Kidney (tissue), 14 donors: ENCODE measurements around the gene CLDN9. TPM values are rescaled to one million over a fixed set of nuclear protein-coding genes. Genes with fewer than 3 reads are reported as not detected.
A peak's percentile ranks its signal among the peaks of the same experiment; 100 is the strongest.

ENCODE experiments used
- DNase-seq, 5 donors: peaks; one replicate each; pipeline ENCODE4 v3.0.0-alpha.2; 2013 to 2020
- FAIRE-seq: peaks from 2 replicates; lab custom pipeline; 2012; peaks lifted over from hg19 to GRCh38; lab: Jason Lieb, UNC
- H3K27ac ChIP-seq, 2 donors: one replicate each; pipeline ENCODE4 v1.7.0; 2013; ENCODE audit warnings: low read depth in 2 of 2, low read length in 2 of 2, inconsistent platforms in 1 of 2
- H3K27me3 ChIP-seq: one replicate; pipeline ENCODE4 v1.7.1; 2013; ENCODE audit warnings: low read length, inconsistent platforms; ENCODE audit not compliant: control insufficient read depth, insufficient read depth
- H3K36me3 ChIP-seq, 3 donors: one replicate each; pipeline versions ENCODE4 v1.7.0 to v1.7.1; 2013; ENCODE audit warnings: low read length in 3 of 3, control low read depth in 1 of 3, inconsistent platforms in 1 of 3; ENCODE audit not compliant: insufficient read depth in 3 of 3, control insufficient read depth in 2 of 3
- H3K4me1 ChIP-seq, 3 donors: one replicate each; pipeline versions ENCODE4 v1.7.0 to v1.7.1; 2013; ENCODE audit warnings: low read length in 3 of 3, inconsistent platforms in 1 of 3, low read depth in 1 of 3; ENCODE audit not compliant: control insufficient read depth in 2 of 3, insufficient read depth in 2 of 3
- H3K4me3 ChIP-seq, 3 donors: one replicate each; pipeline versions ENCODE4 v1.7.0 to v1.8.1; 2013; ENCODE audit warnings: low read length in 3 of 3, control low read depth in 1 of 3, inconsistent platforms in 1 of 3
- H3K9ac ChIP-seq, 3 donors: one replicate each; pipeline versions ENCODE4 v1.7.0 to v1.7.1; 2013; ENCODE audit warnings: low read length in 3 of 3, control low read depth in 1 of 3, inconsistent platforms in 1 of 3
- H3K9me3 ChIP-seq, 3 donors: one replicate each; pipeline versions ENCODE4 v1.7.0 to v1.7.1; 2013; ENCODE audit warnings: low read length in 3 of 3, control low read depth in 1 of 3, inconsistent platforms in 1 of 3; ENCODE audit not compliant: control insufficient read depth in 2 of 3, insufficient read depth in 1 of 3
- intact Hi-C: fragments of 100-400 bp; cut with DNase I; formaldehyde crosslinking; loops from one replicate; pipeline ENCODE4 v1.11.1; 2022
- polyA plus RNA-seq: library from polyadenylated mRNA; stranded (reverse); fragments of 350-450 nt; fragmentation: Illumina TruSeq; extraction: RNeasy Lipid Tissue Mini Kit (QIAGEN cat#74804); gene quantifications from one replicate; pipeline ENCODE4 v1.2.3, GENCODE V29; 2014; ENCODE audit warnings: low read depth, low replicate concordance; ENCODE audit not compliant: insufficient read depth
- total RNA-seq: library from RNA; stranded (reverse); fragmentation: NEBNext Ultra II Directional; extraction: Animal tissue kit (Norgen Biotek cat#: 25700); gene quantifications from one replicate; pipeline ENCODE4 v1.2.1, GENCODE V29; 2021
- TF ChIP-seq, protein P1 (sequence below): IDR thresholded peaks from 3 replicates; pipeline ENCODE4 v1.5.1; 2012; ENCODE audit warnings: mild to moderate bottlenecking, moderate library complexity, borderline replicate concordance; ENCODE audit not compliant: insufficient read depth; ENCODE audit errors: extremely low read depth
- donor health status: control.
- donor health status: control.
- donor health status: control.
- donor health status: control.
- donor health status: control.
- donor health status: DM: yes; HTN: yes; CAD: no.
- donor health status: Normal renal cell carcinoma (clear cell type).

CLDN9 gene
- total and polyA plus RNA-seq, 2 donors from 2014 or later: 0.60 TPM; not detected in 1

DNA sequence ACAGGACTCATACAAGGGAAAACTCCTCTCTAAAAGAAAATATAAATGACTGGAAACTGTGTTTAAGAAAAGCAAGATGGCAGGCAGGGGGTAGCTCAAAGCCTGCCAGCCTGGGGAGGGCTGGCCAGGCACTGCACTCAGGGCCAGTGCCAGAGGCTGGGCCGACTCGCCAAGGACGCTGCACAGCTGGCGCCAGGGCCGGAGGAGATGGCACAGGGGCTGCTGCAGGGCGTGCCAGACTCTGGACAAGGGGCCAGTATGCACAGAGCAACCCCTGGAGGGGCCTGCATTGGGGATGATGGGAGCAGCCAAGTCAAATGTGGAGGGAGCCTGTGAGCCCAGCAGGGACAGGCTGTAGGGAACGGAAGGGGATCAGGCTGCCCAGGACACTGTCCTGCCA, 36.5 kb upstream of the CLDN9 start:
- H3K9ac ChIP-seq: no peak overlapping the region
- no peak for FAIRE-seq
- intact Hi-C loops: no loop called here
- TF ChIP-seq, protein P1, sequence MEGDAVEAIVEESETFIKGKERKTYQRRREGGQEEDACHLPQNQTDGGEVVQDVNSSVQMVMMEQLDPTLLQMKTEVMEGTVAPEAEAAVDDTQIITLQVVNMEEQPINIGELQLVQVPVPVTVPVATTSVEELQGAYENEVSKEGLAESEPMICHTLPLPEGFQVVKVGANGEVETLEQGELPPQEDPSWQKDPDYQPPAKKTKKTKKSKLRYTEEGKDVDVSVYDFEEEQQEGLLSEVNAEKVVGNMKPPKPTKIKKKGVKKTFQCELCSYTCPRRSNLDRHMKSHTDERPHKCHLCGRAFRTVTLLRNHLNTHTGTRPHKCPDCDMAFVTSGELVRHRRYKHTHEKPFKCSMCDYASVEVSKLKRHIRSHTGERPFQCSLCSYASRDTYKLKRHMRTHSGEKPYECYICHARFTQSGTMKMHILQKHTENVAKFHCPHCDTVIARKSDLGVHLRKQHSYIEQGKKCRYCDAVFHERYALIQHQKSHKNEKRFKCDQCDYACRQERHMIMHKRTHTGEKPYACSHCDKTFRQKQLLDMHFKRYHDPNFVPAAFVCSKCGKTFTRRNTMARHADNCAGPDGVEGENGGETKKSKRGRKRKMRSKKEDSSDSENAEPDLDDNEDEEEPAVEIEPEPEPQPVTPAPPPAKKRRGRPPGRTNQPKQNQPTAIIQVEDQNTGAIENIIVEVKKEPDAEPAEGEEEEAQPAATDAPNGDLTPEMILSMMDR: no peak
- H3K36me3 ChIP-seq: no peaks in the 10 kb centered on the region
- peaks cover 0 to 6% (median 0%) of the 10 kb centered on the region in 3 donors for H3K4me1 ChIP-seq
- H3K27me3 ChIP-seq: no peaks in the 10 kb centered on the region
- DNase-seq: peak in 1 of 5 donors; percentile 61
- no peaks in the 10 kb centered on the region for H3K9me3 ChIP-seq
- H3K27ac ChIP-seq: no peak overlapping the region
- H3K4me3 ChIP-seq: no peak overlapping the region

DNA sequence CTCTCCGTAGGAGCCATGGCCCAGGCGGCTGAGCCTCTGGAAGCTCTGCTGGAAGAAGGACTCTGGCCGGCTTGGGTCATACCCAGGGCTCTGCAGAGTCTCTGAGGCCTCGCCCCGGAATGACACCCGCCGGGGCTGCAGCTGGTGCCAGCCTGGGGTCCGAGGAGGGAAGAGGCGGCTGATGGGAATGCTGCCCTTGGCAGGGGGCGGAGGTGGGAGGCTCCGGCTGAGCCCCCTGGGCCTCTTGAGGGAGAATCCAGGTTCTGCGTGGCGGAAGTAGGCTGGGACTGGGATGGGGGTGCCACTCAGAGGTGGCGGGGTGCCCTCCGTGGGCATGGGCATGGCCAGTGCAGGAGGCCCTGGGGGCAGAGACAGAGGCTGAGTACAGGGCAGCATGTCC, 36.0 kb upstream of the CLDN9 start:
- intact Hi-C loops: no loop called here
- Histone ChIP-seq H3K36me3 (no peaks in the 10 kb centered on the region), H3K9ac (no peak overlapping the region), H3K4me1 (peaks cover 0 to 6% (median 0%) of the 10 kb centered on the region in 3 donors), H3K27ac (no peak overlapping the region), H3K9me3 (no peaks in the 10 kb centered on the region), H3K4me3 (no peak overlapping the region), H3K27me3 (no peaks in the 10 kb centered on the region)
- TF ChIP-seq, protein P1: no peak
- no peak for FAIRE-seq
- peak in 1 of 5 donors; percentile 58 for DNase-seq

DNA sequence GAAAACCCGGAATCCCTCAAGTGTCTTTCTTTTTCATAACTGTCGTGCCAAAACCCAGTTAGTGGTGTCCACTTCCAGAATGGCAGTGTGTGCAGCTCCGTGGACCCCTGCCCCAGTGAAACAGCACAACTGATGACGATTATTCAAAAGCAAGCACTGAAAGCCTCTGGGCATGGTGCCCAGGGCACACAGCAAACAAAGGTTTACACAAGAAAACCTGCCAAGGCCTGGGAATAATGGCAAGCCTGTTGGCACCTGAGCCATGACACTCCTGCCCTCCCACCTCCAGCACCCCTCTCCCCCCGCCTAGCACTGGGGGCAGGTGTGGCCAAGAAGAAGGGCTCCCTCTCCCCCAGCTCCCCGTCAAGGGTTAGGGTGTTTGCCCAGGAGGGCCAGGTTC, 35.3 kb upstream of the CLDN9 start:
- Histone ChIP-seq H3K9me3 (no peaks in the 10 kb centered on the region), H3K9ac (no peak overlapping the region), H3K4me1 (peaks cover 0 to 6% (median 0%) of the 10 kb centered on the region in 3 donors), H3K4me3 (no peak overlapping the region), H3K27ac (no peak overlapping the region), H3K27me3 (no peaks in the 10 kb centered on the region), H3K36me3 (no peaks in the 10 kb centered on the region)
- DNase-seq (no peak), FAIRE-seq (no peak)
- TF ChIP-seq, protein P1: no peak
- intact Hi-C loops: no loop called here
